KMS-11 (cell line): Measurements from ENCODE around the gene WBP1.
A peak's percentile ranks its signal among the peaks of the same experiment; 100 is the strongest.

Experiments used
- H2AFZ ChIP-seq: fragments of 200-600 bp; sonication (generic); 2 replicates; pipeline ENCODE4 v1.6.1; 2016; ENCODE audit warnings: antibody characterized with exemption, mixed run types, low read depth
- H3K27ac ChIP-seq: fragments of 200-600 bp; sonication (generic); 2 replicates; pipeline ENCODE4 v1.6.1; 2016; ENCODE audit warnings: mild to moderate bottlenecking, mixed run types
- H3K27me3 ChIP-seq: fragments of 200-600 bp; sonication (generic); 2 replicates; pipeline ENCODE4 v1.6.1; 2017; ENCODE audit warnings: mild to moderate bottlenecking, low read depth, mixed run types, moderate library complexity; ENCODE audit not compliant: insufficient read depth
- H3K36me3 ChIP-seq: fragments of 200-600 bp; sonication (generic); 2 replicates; pipeline ENCODE4 v1.6.1; 2017; ENCODE audit warnings: mild to moderate bottlenecking, mixed run types; ENCODE audit not compliant: insufficient read depth
- H3K4me1 ChIP-seq: fragments of 200-600 bp; sonication (generic); 2 replicates; pipeline ENCODE4 v1.6.1; 2016; ENCODE audit warnings: mild to moderate bottlenecking, low read depth, mixed run types; ENCODE audit not compliant: poor library complexity, severe bottlenecking
- H3K4me2 ChIP-seq: fragments of 200-600 bp; sonication (generic); 2 replicates; pipeline ENCODE4 v1.7.0; 2016; ENCODE audit warnings: mild to moderate bottlenecking, mixed run types
- H3K4me3 ChIP-seq: fragments of 200-600 bp; sonication (generic); IDR thresholded peaks from 2 replicates; pipeline ENCODE4 v1.6.1; 2017; ENCODE audit warnings: low read depth, low read length, mixed read lengths; ENCODE audit not compliant: insufficient read depth
- H3K79me2 ChIP-seq: fragments of 200-600 bp; sonication (generic); 2 replicates; pipeline ENCODE4 v1.6.1; 2016; ENCODE audit warnings: low read depth, mixed run types; ENCODE audit not compliant: insufficient read depth
- H3K9ac ChIP-seq: fragments of 200-600 bp; sonication (generic); 2 replicates; pipeline ENCODE4 v1.6.1; 2016; ENCODE audit warnings: mild to moderate bottlenecking, mixed run types
- H4K20me1 ChIP-seq: fragments of 200-600 bp; sonication (generic); 2 replicates; pipeline ENCODE4 v1.6.1; 2016; ENCODE audit warnings: mild to moderate bottlenecking, mixed run types; ENCODE audit not compliant: insufficient read depth
- CTCF ChIP-seq: fragments of 200-600 bp; sonication (generic); conservative IDR thresholded peaks from 2 replicates; pipeline ENCODE4 v1.6.1; 2017; ENCODE audit warnings: low read depth, mild to moderate bottlenecking, antibody characterized with exemption, low read length, moderate library complexity, mixed read lengths

Gene WBP1

GRCh38 chr2:74448771-74449170 is 9.5 kb upstream of the WBP1 start:
- H2AFZ ChIP-seq, result no peak overlapping the region
- no peaks in the 10 kb centered on the region for H3K79me2 ChIP-seq
- H3K4me2 ChIP-seq, result no peak overlapping the region
- no peaks in the 10 kb centered on the region for H3K36me3 ChIP-seq
- no peak overlapping the region for H3K27ac ChIP-seq
- H3K4me1 ChIP-seq, result peaks cover 5% of the 10 kb centered on the region
- H3K4me3 ChIP-seq, result no peak overlapping the region
- H3K27me3 ChIP-seq, result no peaks in the 10 kb centered on the region
- H4K20me1 ChIP-seq, result no peaks in the 10 kb centered on the region
- no peak overlapping the region for H3K9ac ChIP-seq
- TF ChIP-seq CTCF, result no peak

GRCh38 chr2:74450570-74451190 is 7.6 kb upstream of the WBP1 start:
- Histone ChIP-seq H3K4me3 (no peak overlapping the region), H4K20me1 (no peaks in the 10 kb centered on the region), H3K9ac (no peak overlapping the region), H3K27ac (no peak overlapping the region), H3K27me3 (no peaks in the 10 kb centered on the region), H3K36me3 (no peaks in the 10 kb centered on the region), H3K4me2 (no peak overlapping the region), H2AFZ (no peak overlapping the region), H3K4me1 (peaks cover 13% of the 10 kb centered on the region), H3K79me2 (peaks cover 7% of the 10 kb centered on the region; the same call in 1 of the 2 replicates)
- no peak for TF ChIP-seq CTCF

- TF ChIP-seq CTCF, result no peak
- Histone ChIP-seq H3K27ac (0 out of 2 replicates have a peak within 1 kb of the TSS, but pooled peaks have one; percentile 5), H3K4me1 (peaks cover 31% of the 10 kb centered on the region), H3K36me3 (no peaks in the 10 kb centered on the region), H4K20me1 (no peaks in the 10 kb centered on the region), H3K9ac (peak within 1 kb of the TSS; percentile 37; the same call in 1 of the 2 replicates), H3K4me3 (peak within 1 kb of the TSS; percentile 94), H2AFZ (peak within 1 kb of the TSS; percentile 72), H3K27me3 (no peaks in the 10 kb centered on the region), H3K79me2 (peaks cover 14% of the 10 kb centered on the region; the same call in 1 of the 2 replicates), H3K4me2 (peak within 1 kb of the TSS; percentile 99)
These were observed 3.4 kb upstream of the WBP1 start, which contains the start of gene INO80B for GRCh38 chr2:74454654-74455511. Gene INO80B (plus strand): TSS chr2:74455087. CDS start chr2:74455117, 30 bp downstream.

- Histone ChIP-seq H3K27ac (peak overlapping the region; percentile 89), H3K4me1 (peaks cover 31% of the 10 kb centered on the region), H3K36me3 (no peaks in the 10 kb centered on the region), H3K4me2 (peak overlapping the region; percentile 99), H3K4me3 (peak overlapping the region; percentile 81), H2AFZ (peak overlapping the region; percentile 56; the same call in 1 of the 2 replicates), H4K20me1 (no peaks in the 10 kb centered on the region), H3K79me2 (peaks cover 14% of the 10 kb centered on the region; the same call in 1 of the 2 replicates), H3K27me3 (no peaks in the 10 kb centered on the region), H3K9ac (0 out of 2 replicates have a peak overlapping the region, but pooled peaks have one; percentile 80)
- TF ChIP-seq CTCF, result no peak
These were observed 1.1 kb upstream of the WBP1 start for GRCh38 chr2:74457129-74457548.
